Thyroid gland (tissue), 4 donors: ENCODE measurements around the gene C2orf81.

Experiments
- POLR2A ChIP-seq, 2 donors: fragments of 450-650 bp; IDR thresholded peaks; one replicate each; pipeline ENCODE4 v1.6.1; 2017; ENCODE audit warnings: antibody characterized with exemption in 2 of 2, mild to moderate bottlenecking in 2 of 2, moderate library complexity in 1 of 2
- TF ChIP-seq, protein P1 (sequence below), 6 experiments: fragments of 200-600 bp in 3 of 6; fragments of 450-650 bp in 3 of 6; sonication (generic) in 3 of 6; IDR thresholded peaks; one replicate each; pipeline ENCODE4 v1.5.1; 2016 to 2019; ENCODE audit warnings: antibody characterized with exemption in 6 of 6, mild to moderate bottlenecking in 2 of 6, inconsistent platforms in 1 of 6, moderate library complexity in 1 of 6

DNA sequence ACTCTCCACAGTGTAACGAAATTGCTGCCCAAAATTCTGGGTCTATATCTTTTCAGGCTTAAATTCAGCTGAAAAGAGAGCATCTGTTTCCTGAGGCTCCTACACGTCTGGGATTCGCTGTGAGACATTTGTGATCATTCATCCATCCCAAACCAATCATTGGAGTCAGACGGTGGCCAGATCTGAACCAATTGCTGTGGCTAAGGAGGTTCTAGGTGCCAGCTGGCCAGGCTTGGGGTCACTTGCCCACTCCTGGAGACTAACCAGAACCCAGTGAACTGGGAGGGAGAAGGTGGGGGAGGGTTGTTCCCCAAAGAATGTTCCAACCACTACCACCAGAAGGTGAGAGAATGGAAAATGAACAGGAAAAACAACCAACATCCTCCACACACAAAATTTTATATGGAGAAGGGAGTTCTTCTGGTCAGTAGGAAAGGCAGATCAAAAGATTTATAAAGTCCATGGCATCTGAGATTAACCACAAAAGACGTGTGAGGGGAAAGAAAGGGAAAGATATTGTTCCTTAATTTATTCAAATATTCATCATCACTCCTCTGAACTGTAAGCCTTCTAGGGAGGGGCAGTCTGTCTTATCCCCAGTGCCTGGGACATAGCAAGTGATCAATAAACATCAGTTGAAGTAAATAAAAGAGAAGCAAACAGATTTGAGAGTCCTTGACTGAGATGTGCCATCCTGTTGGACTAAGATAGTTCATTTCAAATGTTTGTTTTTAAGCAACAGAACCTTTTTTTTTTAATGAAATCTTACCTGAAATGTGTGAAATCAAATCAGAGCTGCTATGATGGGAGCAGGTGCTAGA lies 23.3 kb upstream of the C2orf81 start:
- TF ChIP-seq, protein P1, sequence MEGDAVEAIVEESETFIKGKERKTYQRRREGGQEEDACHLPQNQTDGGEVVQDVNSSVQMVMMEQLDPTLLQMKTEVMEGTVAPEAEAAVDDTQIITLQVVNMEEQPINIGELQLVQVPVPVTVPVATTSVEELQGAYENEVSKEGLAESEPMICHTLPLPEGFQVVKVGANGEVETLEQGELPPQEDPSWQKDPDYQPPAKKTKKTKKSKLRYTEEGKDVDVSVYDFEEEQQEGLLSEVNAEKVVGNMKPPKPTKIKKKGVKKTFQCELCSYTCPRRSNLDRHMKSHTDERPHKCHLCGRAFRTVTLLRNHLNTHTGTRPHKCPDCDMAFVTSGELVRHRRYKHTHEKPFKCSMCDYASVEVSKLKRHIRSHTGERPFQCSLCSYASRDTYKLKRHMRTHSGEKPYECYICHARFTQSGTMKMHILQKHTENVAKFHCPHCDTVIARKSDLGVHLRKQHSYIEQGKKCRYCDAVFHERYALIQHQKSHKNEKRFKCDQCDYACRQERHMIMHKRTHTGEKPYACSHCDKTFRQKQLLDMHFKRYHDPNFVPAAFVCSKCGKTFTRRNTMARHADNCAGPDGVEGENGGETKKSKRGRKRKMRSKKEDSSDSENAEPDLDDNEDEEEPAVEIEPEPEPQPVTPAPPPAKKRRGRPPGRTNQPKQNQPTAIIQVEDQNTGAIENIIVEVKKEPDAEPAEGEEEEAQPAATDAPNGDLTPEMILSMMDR (IDR thresholded peaks at IDR 0.05): no peak
- no peak for TF ChIP-seq POLR2A (IDR thresholded peaks at IDR 0.05)
